GM10266 (cell line): Measurements from ENCODE around the gene ANKRD39.

ENCODE experiments used
- DNase-seq: peaks from one replicate; pipeline ENCODE4 v3.0.0; 2012; ENCODE audit errors: extremely low spot score
- CTCF ChIP-seq: IDR thresholded peaks from 2 replicates; pipeline ENCODE4 v1.5.1; 2012; ENCODE audit warnings: mild to moderate bottlenecking, low read depth; ENCODE audit not compliant: control insufficient read depth, insufficient read depth; ENCODE audit errors: missing control alignments

ANKRD39 gene

GRCh38 chr2:96843538-96844268 is 14.1 kb downstream of the ANKRD39 start, which contains the start of gene ANKRD23:
Gene ANKRD23 (minus strand): TSS chr2:96844021. CDS start chr2:96843992, 29 bp downstream.
- no peak for TF ChIP-seq CTCF
- no peak for DNase-seq

- no peak for DNase-seq
- no peak for TF ChIP-seq CTCF
Measured at GRCh38 chr2:96842600-96842999, 15.2 kb downstream of the ANKRD39 start.

- no peak for DNase-seq
- no peak for TF ChIP-seq CTCF
Measured at GRCh38 chr2:96841701-96842495, 15.9 kb downstream of the ANKRD39 start.

GRCh38 chr2:96839875-96840850 is 17.7 kb downstream of the ANKRD39 start:
- no peak for DNase-seq
- no peak for TF ChIP-seq CTCF

GRCh38 chr2:96839293-96839874 is 18.4 kb downstream of the ANKRD39 start:
- DNase-seq: no peak
- TF ChIP-seq CTCF: no peak

- no peak for DNase-seq
- TF ChIP-seq CTCF: no peak
Measured at GRCh38 chr2:96838345-96839292, 19.2 kb downstream of the ANKRD39 start.
